Measurements from ENCODE around the gene PITPNM2. TPM values are rescaled to one million over a fixed set of nuclear protein-coding genes. Genes with fewer than 3 reads are reported as not detected.
A peak's percentile ranks its signal among the peaks of the same experiment; 100 is the strongest.

The PITPNM2 gene
- polyA plus RNA-seq, 6 donors from 2014 or later = 0.10 to 2.6 (median 0.96) TPM

DNA sequence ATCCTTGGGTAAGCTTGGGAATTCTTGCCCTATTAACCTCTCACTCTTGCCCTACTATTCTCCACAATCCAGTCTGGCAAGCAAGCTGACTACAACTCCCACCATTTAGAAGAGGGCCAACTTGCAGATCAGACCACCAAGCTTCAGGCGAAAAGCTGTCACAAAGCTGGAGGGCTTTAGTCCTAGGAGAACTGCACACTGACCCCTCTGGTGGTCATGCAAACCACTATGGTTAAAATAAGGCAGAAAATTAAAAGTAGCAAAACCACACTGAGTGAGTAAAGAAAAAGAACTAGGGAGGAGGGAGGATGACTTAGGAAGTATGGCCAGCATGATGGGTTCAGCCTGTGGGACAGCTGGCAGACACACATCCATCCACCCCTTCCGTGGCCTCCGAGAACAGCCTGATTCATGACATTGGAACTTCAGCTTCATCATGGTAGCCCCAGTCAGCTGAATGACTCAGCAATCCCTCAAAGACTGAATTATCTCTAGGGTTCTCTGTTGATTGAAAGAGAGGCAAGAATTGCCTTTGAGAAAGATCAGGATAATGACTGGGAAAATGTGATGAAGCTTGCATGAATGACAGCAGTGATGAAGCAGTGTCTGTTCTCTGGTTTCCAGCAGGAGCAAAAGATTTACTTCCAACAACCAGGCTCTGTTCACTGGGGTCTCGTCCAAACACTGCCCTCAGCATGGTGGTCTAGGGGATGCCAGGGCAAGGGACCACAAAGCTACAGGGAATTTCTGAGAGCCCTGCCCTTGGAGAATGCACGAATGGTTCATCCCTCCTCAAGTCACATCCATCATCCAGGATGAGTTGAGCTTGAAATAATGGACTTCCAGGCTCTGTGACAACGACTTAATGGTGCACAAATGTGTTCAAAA is 24.4 kb downstream of the PITPNM2 start:
- no peaks in the 10 kb centered on the region for H3K9me3 Mint-ChIP-seq
- H3K36me3 Mint-ChIP-seq = no peaks in the 10 kb centered on the region
- H3K4me1 Mint-ChIP-seq = peaks cover 28 to 48% (median 45%) of the 10 kb centered on the region in 3 donors
- H3K27me3 Mint-ChIP-seq = no peaks in the 10 kb centered on the region
- peak overlapping the region in 5 of 8 donors; percentile 25 to 77 (median 32) for H3K4me3 Mint-ChIP-seq
- peak overlapping the region in 4 of 6 donors; percentile 42 to 66 (median 60) for H3K27ac Mint-ChIP-seq
- no peak for ATAC-seq (ENCODE audit: low read depth in 2 of 2)
- DNase-seq = no peak

DNA sequence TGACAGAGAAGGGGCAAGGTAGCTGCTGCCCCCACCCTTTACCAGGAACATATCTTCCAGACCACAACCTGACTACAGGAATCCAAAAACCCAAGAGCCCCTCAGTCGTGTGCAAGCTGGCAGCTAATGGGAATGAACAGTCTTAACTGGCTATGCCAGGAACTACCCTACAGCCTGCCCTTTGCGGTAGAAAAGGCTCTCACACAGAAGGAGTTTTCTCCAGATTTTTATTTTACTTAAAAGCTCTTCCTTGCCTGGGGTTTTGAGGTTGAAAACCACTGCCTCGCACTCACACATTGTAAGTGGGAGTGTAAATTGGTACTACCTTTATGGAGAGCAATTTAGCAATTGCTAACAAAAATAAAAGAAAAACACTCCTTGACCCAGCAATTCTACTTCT is 28.3 kb downstream of the PITPNM2 start:
- Mint-ChIP-seq H3K27ac (peak overlapping the region in 4 of 6 donors; percentile 63 to 97 (median 85)), H3K36me3 (no peaks in the 10 kb centered on the region)
- ATAC-seq (ENCODE audit: low read depth in 2 of 2) = no peak

DNA sequence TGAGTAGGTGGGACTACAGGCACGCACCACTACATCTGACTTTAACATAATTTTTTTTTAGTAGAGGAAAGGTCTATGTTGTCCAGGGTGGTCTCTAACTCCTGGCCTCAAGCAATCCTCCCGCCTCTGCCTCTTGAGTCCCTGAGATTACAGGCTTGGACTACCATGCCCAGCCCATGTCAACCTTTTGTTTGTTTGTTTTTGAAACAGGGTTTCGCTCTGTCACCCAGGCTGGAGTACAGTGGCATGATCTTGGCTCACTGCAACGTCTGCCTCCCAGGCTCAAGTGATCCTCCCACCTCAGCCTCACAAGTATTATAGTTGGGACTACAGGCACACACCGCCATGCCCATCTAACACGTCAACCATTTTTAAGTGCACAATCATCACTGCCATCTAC is 29.2 kb downstream of the PITPNM2 start:
- H3K4me3 Mint-ChIP-seq = peak overlapping the region in 7 of 8 donors; percentile 22 to 61 (median 36)
- peak overlapping the region; percentile 11 to 97 (median 80) for H3K27ac Mint-ChIP-seq
- no peaks in the 10 kb centered on the region for H3K27me3 Mint-ChIP-seq

More for the DNA sequence above, 28.3 kb downstream of the PITPNM2 start:
- no peaks in the 10 kb centered on the region for H3K9me3 Mint-ChIP-seq
- peak overlapping the region in 2 of 8 donors; percentile 45 to 59 for H3K4me3 Mint-ChIP-seq
- H3K27me3 Mint-ChIP-seq = no peaks in the 10 kb centered on the region
- no peak for DNase-seq
- peaks cover 33 to 65% (median 51%) of the 10 kb centered on the region in 3 donors for H3K4me1 Mint-ChIP-seq

DNA sequence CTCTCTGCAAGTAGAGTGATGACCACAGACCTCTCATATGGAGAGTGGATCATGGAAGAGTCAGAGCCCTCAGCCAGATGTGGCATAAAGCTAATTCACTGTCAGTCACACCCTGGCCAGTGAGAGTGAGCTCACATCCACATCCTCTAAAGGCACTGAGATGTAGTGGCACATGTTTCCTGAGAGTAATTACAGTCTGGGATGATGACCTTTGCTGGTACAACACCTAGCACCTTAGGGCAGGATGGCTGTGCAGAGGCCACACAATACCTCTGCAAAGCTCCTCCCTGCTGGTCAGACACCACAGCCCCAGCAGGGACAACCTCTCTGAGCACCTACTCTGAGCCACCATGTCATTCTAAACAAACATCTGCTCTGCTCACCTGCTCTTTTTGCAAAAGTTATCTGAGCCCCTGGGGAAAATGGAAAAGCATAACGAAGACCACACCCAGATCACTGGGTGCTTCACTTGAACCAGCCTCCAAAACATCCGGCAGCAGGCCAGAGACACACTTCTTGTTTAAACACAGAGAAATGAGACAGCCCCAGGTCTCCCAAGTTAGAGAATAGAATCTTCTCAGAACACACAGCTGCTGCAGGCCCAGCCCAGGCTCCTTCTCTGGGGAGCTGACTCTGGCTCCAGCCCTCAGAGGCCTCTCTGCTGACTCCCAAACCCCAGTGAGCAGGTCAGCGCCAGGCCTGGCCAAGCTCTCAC is 30.3 kb downstream of the PITPNM2 start:
- DNase-seq (peak; percentile 27), ATAC-seq (ENCODE audit: low read depth in 2 of 2) (peak; percentile 37 to 38)
- H3K36me3 Mint-ChIP-seq = no peaks in the 10 kb centered on the region
- no peaks in the 10 kb centered on the region for H3K27me3 Mint-ChIP-seq
- peaks cover 33 to 61% (median 59%) of the 10 kb centered on the region in 3 donors for H3K4me1 Mint-ChIP-seq
- peak overlapping the region; percentile 25 to 83 (median 73) for H3K4me3 Mint-ChIP-seq
- H3K9me3 Mint-ChIP-seq = no peaks in the 10 kb centered on the region
- H3K27ac Mint-ChIP-seq = peak overlapping the region; percentile 83 to 97 (median 93)

More for the DNA sequence above, 29.2 kb downstream of the PITPNM2 start:
- H3K36me3 Mint-ChIP-seq = no peaks in the 10 kb centered on the region
- H3K4me1 Mint-ChIP-seq = peaks cover 35 to 60% (median 50%) of the 10 kb centered on the region in 3 donors
- DNase-seq = no peak
- ATAC-seq (ENCODE audit: low read depth in 2 of 2) = no peak
- no peaks in the 10 kb centered on the region for H3K9me3 Mint-ChIP-seq

DNA sequence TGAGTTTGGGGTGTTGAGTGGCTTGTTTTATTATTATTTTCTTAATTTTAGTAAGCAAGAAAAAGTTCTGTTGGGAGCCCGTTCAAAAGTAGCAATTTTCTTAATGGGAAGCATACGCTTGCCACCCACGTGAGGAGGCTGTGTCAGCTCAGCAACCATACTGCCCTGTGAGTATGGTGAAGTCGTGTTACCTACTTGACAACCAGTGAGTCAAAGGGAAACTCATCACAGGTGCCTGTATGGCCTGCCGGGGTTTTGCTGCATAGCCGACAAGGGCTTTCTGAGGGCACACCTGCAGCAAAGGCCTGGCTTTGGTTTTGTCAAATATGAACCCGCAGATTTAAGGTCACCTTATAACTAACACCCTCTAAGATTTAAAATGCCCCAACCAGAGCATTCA is 31.1 kb downstream of the PITPNM2 start:
- no peaks in the 10 kb centered on the region for H3K36me3 Mint-ChIP-seq
- peak overlapping the region; percentile 33 to 97 (median 94) for H3K27ac Mint-ChIP-seq
- H3K27me3 Mint-ChIP-seq = no peaks in the 10 kb centered on the region
- H3K9me3 Mint-ChIP-seq = no peaks in the 10 kb centered on the region
- peak overlapping the region in 6 of 8 donors; percentile 12 to 83 (median 38) for H3K4me3 Mint-ChIP-seq
- H3K4me1 Mint-ChIP-seq = peaks cover 41 to 69% (median 67%) of the 10 kb centered on the region in 3 donors
- DNase-seq = peak; percentile 47
- ATAC-seq (ENCODE audit: low read depth in 2 of 2) = peak; percentile 66 to 77

DNA sequence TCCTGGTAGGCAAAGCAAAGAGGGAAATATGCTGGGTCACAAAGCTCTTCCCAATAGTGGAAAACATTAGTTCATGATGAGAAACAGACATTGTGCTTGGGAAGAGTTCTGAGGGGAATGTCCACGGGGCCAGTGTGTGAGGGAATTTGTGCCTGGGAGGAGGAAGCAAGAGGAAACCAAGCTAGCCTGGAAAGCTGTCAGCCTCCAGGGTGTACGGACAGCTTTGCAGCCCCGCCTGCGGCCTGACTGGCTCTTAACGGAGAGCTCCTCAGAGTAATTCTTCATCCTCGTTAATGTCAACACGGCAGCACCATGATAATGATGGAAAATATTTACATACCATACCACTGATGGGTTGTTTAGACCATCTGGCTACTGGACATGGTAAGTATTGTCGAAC is 32.4 kb downstream of the PITPNM2 start:
- no peaks in the 10 kb centered on the region for H3K9me3 Mint-ChIP-seq
- DNase-seq = no peak
- ATAC-seq (ENCODE audit: low read depth in 2 of 2) = no peak
- peak overlapping the region in 1 of 8 donors; percentile 30 for H3K4me3 Mint-ChIP-seq
- H3K4me1 Mint-ChIP-seq = peaks cover 48 to 82% (median 79%) of the 10 kb centered on the region in 3 donors
- H3K36me3 Mint-ChIP-seq = no peaks in the 10 kb centered on the region
- H3K27me3 Mint-ChIP-seq = no peaks in the 10 kb centered on the region
- peak overlapping the region in 5 of 6 donors; percentile 4 to 97 (median 63) for H3K27ac Mint-ChIP-seq

DNA sequence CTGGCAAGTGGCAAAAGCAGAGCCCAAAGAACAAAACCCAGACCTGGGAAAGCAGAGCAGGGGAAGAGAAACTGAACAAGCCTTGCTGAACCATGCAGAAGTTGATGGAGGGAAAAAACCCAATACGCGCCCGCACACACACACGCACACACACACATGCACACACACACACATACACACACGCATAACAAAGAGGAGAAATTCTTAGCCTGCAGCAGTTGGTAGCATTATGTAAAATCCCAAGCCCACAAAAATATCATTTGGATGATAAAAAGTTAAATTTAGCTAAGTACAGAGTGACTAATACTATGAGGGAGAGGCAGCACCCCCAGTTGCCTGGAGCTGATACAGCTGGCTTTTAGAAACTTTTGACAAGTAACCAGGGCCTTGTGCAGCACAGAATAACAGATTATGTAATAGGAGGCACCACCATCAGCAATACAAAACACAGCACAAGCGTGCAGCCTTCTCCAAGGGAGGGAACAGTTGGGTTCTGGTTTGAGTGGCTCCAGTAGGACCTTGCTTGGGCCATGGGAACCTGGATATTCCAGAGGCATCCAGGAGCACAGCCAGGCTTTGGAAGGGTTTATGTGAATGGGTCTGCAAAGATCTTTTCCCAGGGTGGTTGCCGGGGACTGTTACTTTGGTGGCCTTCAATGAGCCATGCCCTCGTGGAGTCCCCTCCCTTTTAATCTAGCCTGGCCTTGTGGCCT is 35.3 kb downstream of the PITPNM2 start:
- Mint-ChIP-seq H3K9me3 (no peaks in the 10 kb centered on the region), H3K36me3 (no peaks in the 10 kb centered on the region), H3K4me3 (peak overlapping the region; percentile 70 to 84 (median 77)), H3K27ac (peak overlapping the region; percentile 94 to 98 (median 96)), H3K4me1 (peaks cover 40 to 69% (median 68%) of the 10 kb centered on the region in 3 donors), H3K27me3 (no peaks in the 10 kb centered on the region)
- ATAC-seq (ENCODE audit: low read depth in 2 of 2) (peak; percentile 81 to 87), DNase-seq (peak; percentile 85)

DNA sequence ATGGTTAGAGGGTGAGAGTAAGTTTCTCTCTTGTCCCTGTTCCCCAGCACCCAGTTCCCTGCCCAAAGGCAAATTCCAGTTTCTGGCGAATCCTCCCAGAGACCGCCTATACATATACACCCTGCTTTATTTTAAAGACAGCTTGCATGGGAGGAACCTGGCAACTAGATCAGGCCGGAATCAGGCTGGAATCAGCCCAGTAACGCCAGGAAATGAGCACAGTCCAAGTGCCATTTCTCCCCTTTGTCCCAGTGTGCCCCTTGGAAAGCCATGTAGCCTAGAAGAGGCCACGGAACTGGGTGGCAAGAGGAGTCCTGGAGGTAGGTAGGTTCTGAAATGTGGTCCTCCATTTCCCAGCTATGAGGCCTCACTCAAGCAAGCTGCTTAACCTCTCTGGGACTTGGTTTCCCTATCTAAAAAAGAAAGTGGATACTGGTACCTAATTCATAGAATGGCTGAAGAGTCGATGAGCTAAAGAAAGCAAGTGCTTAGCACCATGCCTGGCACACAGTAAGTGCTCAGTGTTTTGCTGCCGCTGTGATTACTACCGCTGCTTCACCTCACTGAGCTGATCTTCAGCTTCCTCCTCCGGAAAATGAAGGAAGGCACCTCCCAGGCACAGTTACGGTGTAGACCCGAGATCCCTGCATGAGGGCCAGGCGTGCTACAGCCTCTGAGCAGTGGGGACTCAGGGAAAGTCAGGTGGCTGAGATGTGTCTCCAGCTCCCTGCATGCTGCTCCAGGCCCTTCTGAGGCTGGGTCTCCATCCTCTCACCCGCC is 36.4 kb downstream of the PITPNM2 start:
- DNase-seq (no peak), ATAC-seq (ENCODE audit: low read depth in 2 of 2) (peak; percentile 7 to 18)
- H3K4me3 Mint-ChIP-seq = peak overlapping the region; percentile 70 to 84 (median 77)
- no peaks in the 10 kb centered on the region for H3K27me3 Mint-ChIP-seq
- no peaks in the 10 kb centered on the region for H3K9me3 Mint-ChIP-seq
- H3K4me1 Mint-ChIP-seq = peaks cover 36 to 60% (median 57%) of the 10 kb centered on the region in 3 donors
- peak overlapping the region; percentile 94 to 98 (median 96) for H3K27ac Mint-ChIP-seq
- no peaks in the 10 kb centered on the region for H3K36me3 Mint-ChIP-seq

DNA sequence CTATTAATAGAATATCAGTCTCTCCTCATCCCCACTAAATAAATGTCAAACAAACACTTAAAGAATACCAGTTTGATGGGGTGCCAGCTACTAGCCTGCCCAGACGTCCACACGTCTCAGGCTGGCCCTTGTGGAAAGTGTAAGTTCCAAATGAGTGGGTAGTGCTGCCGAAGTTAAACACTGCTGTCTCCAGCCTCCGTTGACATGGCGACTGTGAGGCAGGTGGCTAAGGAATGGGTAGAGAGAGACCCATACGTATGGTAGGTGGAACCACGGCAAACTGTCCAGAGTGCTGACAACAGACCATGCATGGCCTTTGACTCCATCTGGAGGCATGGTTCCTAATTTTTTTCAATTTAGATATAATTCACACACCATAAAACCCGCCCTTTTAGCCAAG is 37.9 kb downstream of the PITPNM2 start:
- no peaks in the 10 kb centered on the region for H3K9me3 Mint-ChIP-seq
- peaks cover 0 to 1% of the 10 kb centered on the region in 2 donors for H3K36me3 Mint-ChIP-seq
- peaks cover 42 to 56% (median 51%) of the 10 kb centered on the region in 3 donors for H3K4me1 Mint-ChIP-seq
- H3K27me3 Mint-ChIP-seq = no peaks in the 10 kb centered on the region
- DNase-seq = no peak
- ATAC-seq (ENCODE audit: low read depth in 2 of 2) = no peak
- no peak overlapping the region for H3K4me3 Mint-ChIP-seq
- peak overlapping the region in 5 of 6 donors; percentile 65 to 94 (median 80) for H3K27ac Mint-ChIP-seq

DNA sequence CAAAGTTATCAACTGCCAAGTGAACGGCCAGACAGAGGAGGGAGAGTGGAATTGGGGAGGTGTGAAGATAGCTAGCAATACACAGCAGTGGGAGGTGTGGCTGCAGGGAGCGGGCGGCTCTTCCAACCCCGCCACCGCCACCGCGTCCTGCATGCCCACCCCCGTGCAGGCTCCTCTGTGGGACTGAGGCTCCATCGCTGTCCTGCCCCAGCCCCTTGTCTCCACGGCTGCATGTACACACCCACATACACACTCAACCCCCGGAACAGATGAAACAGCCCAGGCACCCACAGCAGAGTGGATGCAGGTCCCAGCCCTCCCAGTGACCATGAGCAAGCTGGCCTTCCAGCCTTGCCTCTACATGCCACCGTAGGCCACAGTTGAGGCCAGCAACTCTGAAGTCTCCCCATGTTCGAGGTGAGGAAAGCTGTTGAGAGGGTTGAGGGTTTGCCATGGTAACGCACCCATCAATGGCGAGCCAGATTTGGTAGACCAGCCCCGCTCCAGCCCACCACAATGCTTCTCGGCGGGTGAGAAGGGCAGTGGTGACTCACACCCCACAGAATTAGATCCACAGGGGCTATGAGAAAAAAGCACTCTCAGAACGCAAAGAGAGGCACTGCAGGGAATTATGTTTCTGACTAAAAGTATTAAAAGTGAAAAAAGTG is 39.3 kb downstream of the PITPNM2 start:
- DNase-seq = no peak
- ATAC-seq (ENCODE audit: low read depth in 2 of 2) = no peak
- Mint-ChIP-seq H3K27me3 (no peaks in the 10 kb centered on the region), H3K36me3 (peaks cover 0 to 8% of the 10 kb centered on the region in 2 donors), H3K4me3 (no peak overlapping the region), H3K27ac (peak overlapping the region in 3 of 6 donors; percentile 18 to 73 (median 55)), H3K4me1 (peaks cover 51 to 60% (median 59%) of the 10 kb centered on the region in 3 donors), H3K9me3 (no peaks in the 10 kb centered on the region)

DNA sequence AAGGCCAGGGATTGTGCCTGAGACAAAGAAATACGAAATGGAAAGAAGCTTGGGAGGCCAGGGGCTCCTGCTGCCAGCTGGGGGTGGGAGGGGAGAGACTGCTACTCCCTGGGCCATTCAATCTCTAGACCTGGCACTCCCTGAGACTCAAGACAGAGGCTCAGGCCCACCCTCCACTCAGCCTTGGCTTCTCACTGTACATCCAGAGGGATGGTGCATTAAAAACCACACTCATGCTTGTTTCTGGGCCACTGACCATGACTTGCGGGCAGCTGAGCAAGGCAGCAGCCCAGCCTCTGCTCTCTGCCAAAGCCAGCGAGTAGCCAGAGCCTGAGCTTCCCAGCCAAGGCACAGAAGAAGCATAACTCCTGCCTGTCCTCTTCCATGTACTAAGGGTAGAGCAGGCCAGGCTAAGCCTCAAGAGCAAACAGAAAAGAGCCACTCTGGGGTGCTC is 41.5 kb downstream of the PITPNM2 start:
- H3K27ac Mint-ChIP-seq = peak overlapping the region in 1 of 6 donors; percentile 57

DNA sequence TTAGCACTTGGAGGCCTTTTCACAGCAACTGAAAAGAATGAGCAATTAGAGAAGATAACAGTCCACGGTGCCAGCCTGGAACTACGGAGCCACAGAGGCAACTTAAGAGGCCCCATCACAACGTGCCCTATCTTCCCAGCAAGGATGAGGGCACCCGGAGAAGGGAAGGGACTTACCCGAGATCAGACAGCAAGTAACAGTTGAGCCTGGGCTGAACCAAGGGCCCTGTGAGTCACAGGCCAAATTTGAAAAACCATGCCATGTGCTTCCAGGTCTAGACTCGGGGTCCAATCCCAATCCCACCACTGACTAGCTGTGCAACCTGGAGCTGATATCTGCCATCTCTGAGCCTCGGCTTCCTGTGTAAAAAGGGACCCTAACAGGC is 42.2 kb downstream of the PITPNM2 start:
- H3K27ac Mint-ChIP-seq = peak overlapping the region in 2 of 6 donors; percentile 57 to 91
- H3K9me3 Mint-ChIP-seq = no peaks in the 10 kb centered on the region
- no peaks in the 10 kb centered on the region for H3K27me3 Mint-ChIP-seq
- peak overlapping the region in 1 of 8 donors; percentile 25 for H3K4me3 Mint-ChIP-seq
- peaks cover 46 to 56% (median 48%) of the 10 kb centered on the region in 3 donors for H3K4me1 Mint-ChIP-seq
- DNase-seq = no peak
- no peak for ATAC-seq (ENCODE audit: low read depth in 2 of 2)
- peaks cover 0 to 8% of the 10 kb centered on the region in 2 donors for H3K36me3 Mint-ChIP-seq

More for the DNA sequence above, 41.5 kb downstream of the PITPNM2 start:
- no peaks in the 10 kb centered on the region for H3K9me3 Mint-ChIP-seq
- peaks cover 51 to 60% (median 52%) of the 10 kb centered on the region in 3 donors for H3K4me1 Mint-ChIP-seq
- DNase-seq = no peak
- no peak overlapping the region for H3K4me3 Mint-ChIP-seq
- H3K27me3 Mint-ChIP-seq = no peaks in the 10 kb centered on the region
- ATAC-seq (ENCODE audit: low read depth in 2 of 2) = no peak
- peaks cover 0 to 8% of the 10 kb centered on the region in 2 donors for H3K36me3 Mint-ChIP-seq
